Panc1 (cell line): ENCODE data around the gene GRIA4. TPM values are rescaled to one million over a fixed set of nuclear protein-coding genes. Genes with fewer than 3 reads are reported as not detected.

Experiments
- ATAC-seq: fragments of 200-7000 bp; cut with Tn5 transposase; 2 replicates; pipeline ENCODE4 v1.9.1; 2020; ENCODE audit warnings: mild to moderate bottlenecking, moderate library complexity
- BruUV-seq: library from RNA; stranded (reverse); fragments of 400-500 nt; replicated peaks from 2 replicates; lab custom pipeline; 2021; lab: Mats Ljungman, UMichigan
- CTCF ChIA-PET: fragments of 300-600 bp; sonication (Branson Sonifier 250); formaldehyde crosslinking; loops from one replicate; lab custom pipeline; 2022; ENCODE audit warnings: antibody characterized with exemption; lab: Charles Lee
- POLR2A ChIA-PET: fragments of 300-600 bp; sonication (Branson Sonifier 250); formaldehyde crosslinking; loops from one replicate; lab custom pipeline; 2022; ENCODE audit warnings: antibody characterized with exemption; lab: Charles Lee
- DNase-seq: peaks from one replicate; pipeline ENCODE4 v3.0.0-alpha.2; 2010; ENCODE audit warnings: low read depth, low spot score
- H3K27ac ChIP-seq: 2 replicates; pipeline ENCODE4 v1.5.1; 2011; ENCODE audit warnings: mild to moderate bottlenecking, low read length, inconsistent platforms
- H3K27me3 ChIP-seq: fragments of 200-500 bp; sonication (Bioruptor generic); 2 replicates; pipeline ENCODE4 v1.6.0; 2014; ENCODE audit warnings: low read length, inconsistent platforms; ENCODE audit not compliant: control insufficient read depth, insufficient read depth
- H3K36me3 ChIP-seq: fragments of 200-500 bp; sonication (Bioruptor generic); 2 replicates; pipeline ENCODE4 v1.5.1; 2014; ENCODE audit warnings: inconsistent platforms, mild to moderate bottlenecking, low read length, moderate library complexity; ENCODE audit not compliant: control insufficient read depth, insufficient read depth
- H3K4me1 ChIP-seq: 2 replicates; pipeline ENCODE4 v1.5.1; 2011; ENCODE audit warnings: inconsistent platforms, mild to moderate bottlenecking, low read length, moderate library complexity; ENCODE audit not compliant: control insufficient read depth, insufficient read depth
- H3K4me3 ChIP-seq, 2 experiments: 2 replicates each; pipeline ENCODE4 v1.5.1; 2011 to 2012; ENCODE audit warnings: low read depth in 2 of 2, low read length in 2 of 2, mild to moderate bottlenecking in 2 of 2, inconsistent platforms in 1 of 2, moderate library complexity in 1 of 2
- H3K9me3 ChIP-seq: fragments of 200-500 bp; sonication (Bioruptor generic); 2 replicates; pipeline ENCODE4 v1.5.1; 2014; ENCODE audit warnings: low read depth, mild to moderate bottlenecking, inconsistent platforms, low read length, moderate library complexity; ENCODE audit not compliant: control insufficient read depth, insufficient read depth
- POLR2AphosphoS5 ChIP-seq: IDR thresholded peaks from 2 replicates; pipeline ENCODE4 v1.6.1; 2012; ENCODE audit warnings: mild to moderate bottlenecking, low read depth, low read length, moderate library complexity
- SIN3A ChIP-seq: IDR thresholded peaks from 2 replicates; pipeline ENCODE4 v1.6.1; 2012; ENCODE audit warnings: low read depth, mild to moderate bottlenecking, low read length, moderate library complexity, borderline replicate concordance; ENCODE audit not compliant: insufficient read depth
- TCF7L2 ChIP-seq: IDR thresholded peaks from 2 replicates; pipeline ENCODE4 v1.6.1; 2011; ENCODE audit warnings: mild to moderate bottlenecking, low read depth, low read length, inconsistent platforms
- in situ Hi-C: cut with HindIII; loops from 2 replicates; pipeline ENCODE4 v1.10.0; 2016; ENCODE audit warnings: low sequenced_read_pairs, low pct_unique_long_range_greater_than_20kb
- intact Hi-C: fragments of 100-400 bp; cut with micrococcal nuclease; formaldehyde crosslinking; loops from one replicate; pipeline ENCODE4 v1.10.0; 2022; ENCODE audit not compliant: unreplicated experiment
- total RNA-seq: library from RNA; stranded (reverse); gene quantifications from one replicate; pipeline ENCODE4 v1.2.1, GENCODE V29; 2021; ENCODE audit not compliant: unreplicated experiment
- TF ChIP-seq, protein P1 (sequence below): fragments of 450-650 bp; IDR thresholded peaks from 2 replicates; pipeline ENCODE4 v1.5.1; 2017; ENCODE audit warnings: mild to moderate bottlenecking
- TF ChIP-seq, protein P2 (sequence below), 2 experiments: IDR thresholded peaks; 2 replicates each; pipeline ENCODE4 v1.6.1; 2011 to 2012; ENCODE audit warnings: low read depth in 2 of 2, control low read depth in 1 of 2, low read length in 1 of 2, mild to moderate bottlenecking in 1 of 2, moderate library complexity in 1 of 2; ENCODE audit not compliant: insufficient read depth in 1 of 2

Gene GRIA4
- total RNA-seq, 1 experiment from 2014 or later = not detected

DNA sequence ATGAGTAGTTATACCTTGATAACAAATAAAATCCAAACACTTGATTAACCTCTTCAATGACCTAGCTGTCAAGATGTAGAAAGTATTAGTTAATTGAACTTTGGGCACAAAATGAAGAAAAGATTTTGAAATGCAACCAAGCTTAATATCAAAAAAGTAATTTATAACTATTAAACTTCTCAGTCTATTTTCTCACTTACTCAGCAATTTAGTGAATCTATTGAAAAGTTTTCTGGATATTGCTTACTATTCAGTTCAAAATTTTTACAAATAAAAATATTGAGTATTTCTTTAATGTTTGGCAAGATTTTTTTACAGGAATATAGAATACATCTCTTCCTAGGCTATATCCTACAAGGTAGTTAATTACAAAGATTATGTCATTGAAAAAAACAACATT lies 192.5 kb downstream of the GRIA4 start:
- Histone ChIP-seq H3K27me3 (no peaks in the 10 kb centered on the region), H3K9me3 (no peaks in the 10 kb centered on the region), H3K36me3 (no peaks in the 10 kb centered on the region), H3K4me3 (no peak overlapping the region), H3K27ac (no peak overlapping the region), H3K4me1 (no peaks in the 10 kb centered on the region)
- ChIA-PET CTCF (no interaction called here), POLR2A (no interaction called here)
- TF ChIP-seq POLR2AphosphoS5 = no peak
- TF ChIP-seq, protein P1, sequence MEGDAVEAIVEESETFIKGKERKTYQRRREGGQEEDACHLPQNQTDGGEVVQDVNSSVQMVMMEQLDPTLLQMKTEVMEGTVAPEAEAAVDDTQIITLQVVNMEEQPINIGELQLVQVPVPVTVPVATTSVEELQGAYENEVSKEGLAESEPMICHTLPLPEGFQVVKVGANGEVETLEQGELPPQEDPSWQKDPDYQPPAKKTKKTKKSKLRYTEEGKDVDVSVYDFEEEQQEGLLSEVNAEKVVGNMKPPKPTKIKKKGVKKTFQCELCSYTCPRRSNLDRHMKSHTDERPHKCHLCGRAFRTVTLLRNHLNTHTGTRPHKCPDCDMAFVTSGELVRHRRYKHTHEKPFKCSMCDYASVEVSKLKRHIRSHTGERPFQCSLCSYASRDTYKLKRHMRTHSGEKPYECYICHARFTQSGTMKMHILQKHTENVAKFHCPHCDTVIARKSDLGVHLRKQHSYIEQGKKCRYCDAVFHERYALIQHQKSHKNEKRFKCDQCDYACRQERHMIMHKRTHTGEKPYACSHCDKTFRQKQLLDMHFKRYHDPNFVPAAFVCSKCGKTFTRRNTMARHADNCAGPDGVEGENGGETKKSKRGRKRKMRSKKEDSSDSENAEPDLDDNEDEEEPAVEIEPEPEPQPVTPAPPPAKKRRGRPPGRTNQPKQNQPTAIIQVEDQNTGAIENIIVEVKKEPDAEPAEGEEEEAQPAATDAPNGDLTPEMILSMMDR = no peak
- no peak for TF ChIP-seq SIN3A
- TF ChIP-seq, protein P2, sequence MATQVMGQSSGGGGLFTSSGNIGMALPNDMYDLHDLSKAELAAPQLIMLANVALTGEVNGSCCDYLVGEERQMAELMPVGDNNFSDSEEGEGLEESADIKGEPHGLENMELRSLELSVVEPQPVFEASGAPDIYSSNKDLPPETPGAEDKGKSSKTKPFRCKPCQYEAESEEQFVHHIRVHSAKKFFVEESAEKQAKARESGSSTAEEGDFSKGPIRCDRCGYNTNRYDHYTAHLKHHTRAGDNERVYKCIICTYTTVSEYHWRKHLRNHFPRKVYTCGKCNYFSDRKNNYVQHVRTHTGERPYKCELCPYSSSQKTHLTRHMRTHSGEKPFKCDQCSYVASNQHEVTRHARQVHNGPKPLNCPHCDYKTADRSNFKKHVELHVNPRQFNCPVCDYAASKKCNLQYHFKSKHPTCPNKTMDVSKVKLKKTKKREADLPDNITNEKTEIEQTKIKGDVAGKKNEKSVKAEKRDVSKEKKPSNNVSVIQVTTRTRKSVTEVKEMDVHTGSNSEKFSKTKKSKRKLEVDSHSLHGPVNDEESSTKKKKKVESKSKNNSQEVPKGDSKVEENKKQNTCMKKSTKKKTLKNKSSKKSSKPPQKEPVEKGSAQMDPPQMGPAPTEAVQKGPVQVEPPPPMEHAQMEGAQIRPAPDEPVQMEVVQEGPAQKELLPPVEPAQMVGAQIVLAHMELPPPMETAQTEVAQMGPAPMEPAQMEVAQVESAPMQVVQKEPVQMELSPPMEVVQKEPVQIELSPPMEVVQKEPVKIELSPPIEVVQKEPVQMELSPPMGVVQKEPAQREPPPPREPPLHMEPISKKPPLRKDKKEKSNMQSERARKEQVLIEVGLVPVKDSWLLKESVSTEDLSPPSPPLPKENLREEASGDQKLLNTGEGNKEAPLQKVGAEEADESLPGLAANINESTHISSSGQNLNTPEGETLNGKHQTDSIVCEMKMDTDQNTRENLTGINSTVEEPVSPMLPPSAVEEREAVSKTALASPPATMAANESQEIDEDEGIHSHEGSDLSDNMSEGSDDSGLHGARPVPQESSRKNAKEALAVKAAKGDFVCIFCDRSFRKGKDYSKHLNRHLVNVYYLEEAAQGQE (IDR thresholded peaks at IDR 0.05; ENCODE audit: insufficient read depth in 1 of 2, low read depth in 2 of 2, low read length in 1 of 2) = no peak
- TF ChIP-seq TCF7L2 = no peak
- no peak for ATAC-seq
- no peak for DNase-seq
- BruUV-seq = no TSS peak
- in situ Hi-C loops = no loop called here
- intact Hi-C loops = no loop called here

DNA sequence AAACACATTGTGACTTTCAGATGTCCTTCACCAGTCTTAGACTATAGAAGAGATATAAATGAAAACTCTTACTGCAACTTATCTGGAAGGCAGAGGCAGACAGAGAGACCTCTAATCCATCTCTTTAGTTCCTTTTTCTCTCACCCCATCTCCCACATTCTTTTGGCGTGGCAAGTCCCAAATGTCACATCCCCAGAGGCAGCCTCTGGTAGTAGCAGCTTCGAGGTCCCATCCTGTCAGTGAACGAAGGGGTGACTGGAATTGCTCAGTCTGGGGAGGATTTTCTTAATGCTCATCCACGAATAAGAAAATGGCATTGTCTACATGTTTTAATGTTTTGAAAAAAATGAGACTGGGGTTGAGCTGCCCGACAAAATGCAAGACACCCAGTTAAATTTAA lies 201.4 kb downstream of the GRIA4 start:
- ChIA-PET CTCF (no interaction called here), POLR2A (no interaction called here)
- Histone ChIP-seq H3K27ac (no peak overlapping the region), H3K27me3 (no peaks in the 10 kb centered on the region), H3K36me3 (no peaks in the 10 kb centered on the region), H3K4me3 (no peak overlapping the region), H3K9me3 (no peaks in the 10 kb centered on the region), H3K4me1 (no peaks in the 10 kb centered on the region)
- intact Hi-C loops (no loop called here), in situ Hi-C loops (no loop called here)
- no TSS peak for BruUV-seq
- ATAC-seq (no peak), DNase-seq (no peak)
- TF ChIP-seq SIN3A (no peak), POLR2AphosphoS5 (no peak), TCF7L2 (no peak)
- TF ChIP-seq, protein P2 (IDR thresholded peaks at IDR 0.05; ENCODE audit: insufficient read depth in 1 of 2, low read depth in 2 of 2, low read length in 1 of 2) = no peak
- TF ChIP-seq, protein P1 = no peak
